ENCODE measurements around the gene POU3F2. TPM values are rescaled to one million over a fixed set of nuclear protein-coding genes. Genes with fewer than 3 reads are reported as not detected.

Gene POU3F2
- total RNA-seq, 4 donors from 2014 or later = 0.08 TPM; not detected in 3

DNA sequence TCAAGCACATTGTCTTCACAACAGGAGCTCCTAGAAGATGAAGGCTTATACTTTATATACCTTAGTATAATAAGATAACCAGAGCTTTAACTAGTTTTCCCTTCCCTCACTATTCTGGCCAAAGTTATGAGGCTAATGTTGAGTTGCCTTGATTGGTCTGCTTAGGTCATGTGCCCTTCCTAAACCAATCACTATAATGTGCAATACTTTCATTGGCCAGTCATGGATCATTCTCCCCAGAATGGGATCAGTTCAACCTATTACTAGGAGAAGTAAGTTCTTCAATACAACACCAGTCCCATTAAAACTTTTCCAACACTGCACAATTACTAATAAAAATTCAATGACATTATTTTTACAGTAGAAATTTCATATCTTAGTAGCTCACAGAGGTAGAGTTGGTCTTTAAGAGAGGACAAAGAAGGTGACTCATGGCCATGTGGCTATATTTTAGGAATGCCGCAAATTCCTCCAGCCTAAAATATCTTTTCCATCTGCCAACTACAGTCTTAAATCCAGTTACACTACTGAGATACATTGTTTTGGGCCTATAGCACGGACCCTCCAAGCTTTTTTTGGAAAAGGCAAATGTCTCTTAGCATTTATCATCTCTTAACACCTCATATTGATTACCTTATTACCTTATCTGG lies 12.5 kb upstream of the POU3F2 start:
- Histone ChIP-seq H3K4me1 (peaks cover 0 to 18% (median 6%) of the 10 kb centered on the region in 3 donors), H3K27ac (no peak overlapping the region), H3K36me3 (no peaks in the 10 kb centered on the region), H3K27me3 (peaks cover 85% of the 10 kb centered on the region), H3K4me3 (no peak overlapping the region), H3K9me3 (peaks cover 0 to 12% (median 0%) of the 10 kb centered on the region in 3 donors)
- WGBS, 2 donors (ENCODE audit: low coverage in 1 of 2) = 84 to 92% methylated on average over 1 to 2 of the region's 2 CpGs
- no peak for ATAC-seq
- no peak for TF ChIP-seq EP300 (IDR thresholded peaks at IDR 0.05)
- no peak for TF ChIP-seq POLR2AphosphoS5 (IDR thresholded peaks at IDR 0.05)
- no peak for TF ChIP-seq POLR2A (IDR thresholded peaks at IDR 0.05)
- TF ChIP-seq, protein P1, sequence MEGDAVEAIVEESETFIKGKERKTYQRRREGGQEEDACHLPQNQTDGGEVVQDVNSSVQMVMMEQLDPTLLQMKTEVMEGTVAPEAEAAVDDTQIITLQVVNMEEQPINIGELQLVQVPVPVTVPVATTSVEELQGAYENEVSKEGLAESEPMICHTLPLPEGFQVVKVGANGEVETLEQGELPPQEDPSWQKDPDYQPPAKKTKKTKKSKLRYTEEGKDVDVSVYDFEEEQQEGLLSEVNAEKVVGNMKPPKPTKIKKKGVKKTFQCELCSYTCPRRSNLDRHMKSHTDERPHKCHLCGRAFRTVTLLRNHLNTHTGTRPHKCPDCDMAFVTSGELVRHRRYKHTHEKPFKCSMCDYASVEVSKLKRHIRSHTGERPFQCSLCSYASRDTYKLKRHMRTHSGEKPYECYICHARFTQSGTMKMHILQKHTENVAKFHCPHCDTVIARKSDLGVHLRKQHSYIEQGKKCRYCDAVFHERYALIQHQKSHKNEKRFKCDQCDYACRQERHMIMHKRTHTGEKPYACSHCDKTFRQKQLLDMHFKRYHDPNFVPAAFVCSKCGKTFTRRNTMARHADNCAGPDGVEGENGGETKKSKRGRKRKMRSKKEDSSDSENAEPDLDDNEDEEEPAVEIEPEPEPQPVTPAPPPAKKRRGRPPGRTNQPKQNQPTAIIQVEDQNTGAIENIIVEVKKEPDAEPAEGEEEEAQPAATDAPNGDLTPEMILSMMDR (IDR thresholded peaks at IDR 0.05) = no peak

DNA sequence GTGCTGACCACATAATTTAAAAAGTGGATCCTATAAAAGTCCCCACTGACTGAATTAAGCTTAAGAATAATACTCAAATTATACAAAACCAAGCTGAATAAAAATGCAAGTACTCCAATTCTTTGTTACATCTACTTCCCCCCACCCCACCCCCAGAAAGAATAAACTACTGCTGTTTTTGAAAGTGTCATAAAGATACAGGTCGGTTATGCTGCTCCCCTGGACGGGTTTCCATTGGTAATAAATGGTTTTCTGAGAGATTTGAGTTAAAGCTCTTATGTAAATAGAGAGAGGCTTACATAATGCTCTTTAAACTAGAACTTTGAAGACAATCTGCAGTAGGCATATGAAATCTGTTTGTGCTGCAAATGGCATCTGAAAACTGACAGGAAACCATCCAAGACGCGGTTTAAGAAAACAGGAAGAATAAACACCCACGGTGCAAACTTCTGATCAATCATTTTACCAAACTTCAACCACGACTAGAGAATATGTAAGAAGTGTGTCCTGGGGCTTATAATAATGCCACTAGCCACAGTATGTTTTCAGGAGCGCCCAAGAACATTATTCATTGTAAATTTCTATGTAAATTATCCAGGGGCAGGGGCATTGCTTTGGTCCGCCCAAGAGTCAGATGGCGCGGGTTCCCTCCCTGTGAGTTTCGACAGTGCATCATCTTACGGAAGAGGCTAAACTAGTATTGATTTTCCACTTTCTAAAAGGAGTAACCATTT lies 10.8 kb upstream of the POU3F2 start:
- Histone ChIP-seq H3K27me3 (peaks cover 92% of the 10 kb centered on the region), H3K4me3 (no peak overlapping the region), H3K36me3 (no peaks in the 10 kb centered on the region), H3K9me3 (no peaks in the 10 kb centered on the region), H3K4me1 (peaks cover 0 to 35% (median 13%) of the 10 kb centered on the region in 3 donors), H3K27ac (no peak overlapping the region)
- 6 to 9% methylated on average over 7 to 12 of the region's 12 CpGs for WGBS, 2 donors (ENCODE audit: low coverage in 1 of 2)
- ATAC-seq = no peak
- TF ChIP-seq EP300 (IDR thresholded peaks at IDR 0.05) = no peak
- TF ChIP-seq, protein P1 (IDR thresholded peaks at IDR 0.05) = no peak
- TF ChIP-seq POLR2AphosphoS5 (IDR thresholded peaks at IDR 0.05) = no peak
- no peak for TF ChIP-seq POLR2A (IDR thresholded peaks at IDR 0.05)

DNA sequence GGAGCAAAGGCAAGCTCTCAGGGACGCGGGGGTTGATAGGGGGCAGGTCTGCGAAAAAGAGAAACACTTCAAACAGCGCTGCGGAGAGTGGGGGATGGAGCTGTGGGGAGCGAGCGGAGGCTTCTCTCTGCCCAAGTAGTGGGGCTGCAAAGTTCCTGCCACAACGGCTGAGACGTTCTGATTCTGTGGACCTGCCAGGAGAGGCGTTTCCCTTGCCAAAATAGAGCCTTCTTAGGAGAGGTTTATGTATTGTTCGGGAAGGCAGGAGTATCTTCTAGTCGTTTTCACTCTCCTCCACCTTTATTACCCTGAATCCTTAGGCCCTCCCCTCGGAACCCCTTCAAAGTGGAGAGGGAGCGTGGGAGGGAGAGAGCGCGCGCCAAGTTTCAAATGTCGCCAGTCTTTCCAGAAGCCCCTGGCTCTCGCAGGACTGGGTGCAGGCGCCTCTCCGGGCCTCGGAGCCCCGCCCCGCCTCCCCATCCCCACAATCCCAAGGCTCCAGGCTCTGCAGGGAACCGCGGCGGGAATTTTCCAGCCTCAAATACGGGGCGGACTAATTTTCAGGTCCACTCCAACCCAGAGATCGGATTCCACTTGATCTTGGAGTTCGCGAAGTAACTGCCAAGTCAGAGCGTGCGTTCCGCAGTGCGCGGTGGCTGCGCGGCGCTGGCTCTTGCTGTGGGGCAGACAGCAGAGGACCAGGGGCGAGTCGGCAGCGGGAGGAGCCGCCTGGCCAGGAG lies 10.0 kb upstream of the POU3F2 start:
- H3K9me3 ChIP-seq = no peaks in the 10 kb centered on the region
- peak overlapping the region in 1 of 2 donors; percentile 22 for H3K4me3 ChIP-seq
- H3K4me1 ChIP-seq = peaks cover 0 to 35% (median 13%) of the 10 kb centered on the region in 3 donors
- H3K36me3 ChIP-seq = no peaks in the 10 kb centered on the region
- TF ChIP-seq, protein P1 (IDR thresholded peaks at IDR 0.05) = no peak
- no peak for TF ChIP-seq POLR2AphosphoS5 (IDR thresholded peaks at IDR 0.05)
- no peak overlapping the region for H3K27ac ChIP-seq
- ATAC-seq = no peak
- H3K27me3 ChIP-seq = peaks cover 92% of the 10 kb centered on the region
- 3 to 6% methylated on average over 13 to 20 of the region's 44 CpGs for WGBS, 2 donors (ENCODE audit: low coverage in 1 of 2)

DNA sequence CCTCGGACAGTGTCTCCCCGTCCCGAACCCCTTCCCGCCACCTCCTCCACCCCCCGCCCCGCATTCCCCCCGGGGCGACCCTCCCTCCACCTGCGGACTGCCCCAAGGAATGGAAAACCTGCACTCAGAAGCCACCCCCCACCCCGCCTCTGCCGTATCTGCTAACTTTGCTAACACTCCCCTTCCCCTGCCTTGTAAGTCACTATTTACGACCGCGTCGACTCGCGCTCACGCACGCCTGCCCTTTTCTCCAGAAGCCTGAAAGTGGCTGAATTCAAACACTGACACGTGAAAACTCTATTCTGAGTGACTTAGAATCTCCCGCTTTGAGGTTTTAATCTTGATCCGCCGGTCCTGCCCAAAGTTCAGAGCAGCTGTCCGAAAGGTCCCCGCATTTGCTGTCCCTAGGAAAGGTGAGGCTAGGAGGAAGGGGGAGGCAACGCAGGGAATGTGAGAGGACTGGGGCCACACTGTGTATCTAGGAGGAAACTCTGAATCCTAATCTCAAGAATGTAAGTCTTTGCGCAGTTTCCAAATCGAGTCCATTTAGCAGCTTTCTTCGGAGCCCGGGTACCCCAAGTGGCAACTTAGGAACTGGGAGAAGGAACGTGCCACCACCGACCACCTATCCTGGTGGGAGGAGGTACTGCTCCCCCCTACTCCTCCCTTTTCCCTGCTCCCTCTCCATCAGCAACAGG lies 9.3 kb upstream of the POU3F2 start:
- no peak overlapping the region for H3K27ac ChIP-seq
- H3K4me3 ChIP-seq = peak overlapping the region in 1 of 2 donors; percentile 22
- H3K27me3 ChIP-seq = peaks cover 95% of the 10 kb centered on the region
- WGBS, 2 donors (ENCODE audit: low coverage in 1 of 2) = 5 to 6% methylated on average over 8 to 21 of the region's 32 CpGs
- no peaks in the 10 kb centered on the region for H3K9me3 ChIP-seq
- peaks cover 0 to 35% (median 13%) of the 10 kb centered on the region in 3 donors for H3K4me1 ChIP-seq
- TF ChIP-seq, protein P1 (IDR thresholded peaks at IDR 0.05) = no peak
- TF ChIP-seq POLR2AphosphoS5 (IDR thresholded peaks at IDR 0.05) = no peak
- TF ChIP-seq EP300 (IDR thresholded peaks at IDR 0.05) = no peak
- TF ChIP-seq POLR2A (IDR thresholded peaks at IDR 0.05) = no peak
- no peaks in the 10 kb centered on the region for H3K36me3 ChIP-seq
- no peak for ATAC-seq
